IMR-90 (cell line): ENCODE measurements around the gene PDLIM5. TPM values are rescaled to one million over a fixed set of nuclear protein-coding genes. Genes with fewer than 3 reads are reported as not detected.

Experiments
- ATAC-seq: fragments of 200-7000 bp; cut with Tn5 transposase; 2 replicates; pipeline ENCODE4 v1.9.1; 2020; ENCODE audit warnings: low read depth, mild to moderate bottlenecking, moderate library complexity
- BruUV-seq: library from RNA; stranded (reverse); fragments of 400-500 nt; replicated peaks from 2 replicates; lab custom pipeline; 2021; lab: Mats Ljungman, UMichigan
- CTCF ChIA-PET: fragments of 300-600 bp; formaldehyde crosslinking; extraction: SDS; loops from one replicate; lab custom pipeline; 2021; ENCODE audit warnings: antibody characterized with exemption; lab: Yijun Ruan, JAX
- POLR2A ChIA-PET: fragments of 300-600 bp; sonication (Branson Sonifier 250); formaldehyde crosslinking; loops from one replicate; lab custom pipeline; 2022; ENCODE audit warnings: antibody characterized with exemption; ENCODE audit not compliant: unreplicated experiment; lab: Charles Lee
- DNase-seq: peaks from one replicate; pipeline ENCODE4 v3.0.0; 2013
- H2AFZ ChIP-seq: replicated peaks from 2 replicates; pipeline ENCODE3; 2013; ENCODE audit warnings: low read length, mild to moderate bottlenecking; ENCODE audit not compliant: poor library complexity
- H2AK5ac ChIP-seq: 2 replicates; pipeline ENCODE4 v1.6.1; 2013; ENCODE audit warnings: low read depth, low read length, inconsistent platforms
- H2AK9ac ChIP-seq: replicated peaks from 2 replicates; pipeline ENCODE3; 2013; ENCODE audit warnings: mild to moderate bottlenecking, low read depth, low read length, moderate library complexity; ENCODE audit not compliant: poor library complexity
- H2BK120ac ChIP-seq: 2 replicates; pipeline ENCODE4 v1.6.1; 2013; ENCODE audit warnings: low read depth, low read length, inconsistent platforms
- H2BK15ac ChIP-seq: 3 replicates; pipeline ENCODE4 v1.6.1; 2013; ENCODE audit warnings: low read depth, low read length, inconsistent platforms
- H2BK20ac ChIP-seq: 2 replicates; pipeline ENCODE4 v1.6.1; 2013; ENCODE audit warnings: low read depth, mild to moderate bottlenecking, inconsistent platforms, low read length, moderate library complexity
- H2BK5ac ChIP-seq: 2 replicates; pipeline ENCODE4 v1.6.1; 2013; ENCODE audit warnings: mild to moderate bottlenecking, low read depth, low read length, inconsistent platforms; ENCODE audit not compliant: poor library complexity, severe bottlenecking
- H3K14ac ChIP-seq: replicated peaks from 2 replicates; pipeline ENCODE4 v1.6.1; 2013; ENCODE audit warnings: low read depth, low read length, inconsistent platforms
- H3K18ac ChIP-seq: 2 replicates; pipeline ENCODE4 v1.6.1; 2013; ENCODE audit warnings: low read depth, low read length, control low read depth
- H3K23ac ChIP-seq: 2 replicates; pipeline ENCODE4 v1.6.1; 2013; ENCODE audit warnings: low read depth, low read length, inconsistent platforms
- H3K27ac ChIP-seq: 2 replicates; pipeline ENCODE4 v1.5.1; 2013; ENCODE audit warnings: mild to moderate bottlenecking, control low read depth, low read length; ENCODE audit not compliant: insufficient read depth
- H3K27me3 ChIP-seq: 2 replicates; pipeline ENCODE4 v1.6.1; 2013; ENCODE audit warnings: low read length; ENCODE audit not compliant: control insufficient read depth, insufficient read depth
- H3K36me3 ChIP-seq: 2 replicates; pipeline ENCODE4 v1.6.1; 2013; ENCODE audit warnings: low read length, mixed read lengths; ENCODE audit not compliant: control insufficient read depth, insufficient read depth
- H3K4ac ChIP-seq: 2 replicates; pipeline ENCODE4 v1.6.1; 2013; ENCODE audit warnings: low read depth, low read length, inconsistent platforms
- H3K4me1 ChIP-seq: 2 replicates; pipeline ENCODE4 v1.6.1; 2013; ENCODE audit warnings: low read length, mixed read lengths; ENCODE audit not compliant: control insufficient read depth, insufficient read depth
- H3K4me2 ChIP-seq: 2 replicates; pipeline ENCODE4 v1.6.1; 2013; ENCODE audit warnings: low read depth, mild to moderate bottlenecking, control low read depth, low read length, moderate library complexity
- H3K4me3 ChIP-seq: 2 replicates; pipeline ENCODE4 v1.5.1; 2013; ENCODE audit warnings: low read depth, mild to moderate bottlenecking, control low read depth, low read length, moderate library complexity; ENCODE audit not compliant: insufficient read depth
- H3K56ac ChIP-seq: 2 replicates; pipeline ENCODE4 v1.6.1; 2013; ENCODE audit warnings: low read length, inconsistent platforms; ENCODE audit not compliant: insufficient read depth; ENCODE audit errors: extremely low read depth
- H3K79me1 ChIP-seq, 2 experiments: 2 replicates each; pipeline ENCODE4 v1.6.1; 2013; ENCODE audit warnings: low read length in 2 of 2, inconsistent platforms in 1 of 2, low read depth in 1 of 2
- H3K9ac ChIP-seq: 2 replicates; pipeline ENCODE4 v1.6.1; 2013; ENCODE audit warnings: low read depth, low read length, control low read depth
- H3K9me1 ChIP-seq: 2 replicates; pipeline ENCODE4 v1.6.1; 2013; ENCODE audit warnings: low read length, inconsistent platforms; ENCODE audit not compliant: insufficient read depth
- H3K9me3 ChIP-seq: 2 replicates; pipeline ENCODE4 v1.6.1; 2013; ENCODE audit warnings: low read length; ENCODE audit not compliant: control insufficient read depth, insufficient read depth
- H4K20me1 ChIP-seq: 2 replicates; pipeline ENCODE4 v1.6.1; 2013; ENCODE audit warnings: low read length, inconsistent platforms; ENCODE audit not compliant: insufficient read depth
- H4K5ac ChIP-seq: 2 replicates; pipeline ENCODE4 v1.6.1; 2013; ENCODE audit warnings: mild to moderate bottlenecking, low read depth, low read length, control low read depth
- H4K8ac ChIP-seq, 2 experiments: 2 replicates each; pipeline ENCODE4 v1.6.1; 2013; ENCODE audit warnings: low read depth in 2 of 2, low read length in 2 of 2, control low read depth in 1 of 2, inconsistent platforms in 1 of 2
- H4K91ac ChIP-seq: 2 replicates; pipeline ENCODE4 v1.6.1; 2013; ENCODE audit warnings: low read depth, low read length, inconsistent platforms; ENCODE audit not compliant: insufficient read depth
- BHLHE40 ChIP-seq: fragments of 150-350 bp; IDR thresholded peaks from 2 replicates; pipeline ENCODE4 v1.6.1; 2016; ENCODE audit warnings: mild to moderate bottlenecking, low read depth, low read length
- CEBPB ChIP-seq: IDR thresholded peaks from 2 replicates; pipeline ENCODE4 v1.6.1; 2012; ENCODE audit warnings: low read depth, low read length, improper control_type of control experiment
- CHD1 ChIP-seq: IDR thresholded peaks from 2 replicates; pipeline ENCODE4 v1.6.1; 2012; ENCODE audit warnings: low read depth, low read length, improper control_type of control experiment
- FOS ChIP-seq: fragments of 150-350 bp; IDR thresholded peaks from 2 replicates; pipeline ENCODE4 v1.6.1; 2016; ENCODE audit warnings: low read depth, low read length
- MAFK ChIP-seq: IDR thresholded peaks from 2 replicates; pipeline ENCODE4 v1.6.1; 2012; ENCODE audit warnings: low read depth, low read length, improper control_type of control experiment
- MAZ ChIP-seq: IDR thresholded peaks from 2 replicates; pipeline ENCODE4 v1.6.1; 2012; ENCODE audit warnings: low read depth, mild to moderate bottlenecking, low read length, improper control_type of control experiment, moderate library complexity, borderline replicate concordance
- MXI1 ChIP-seq: IDR thresholded peaks from 2 replicates; pipeline ENCODE4 v1.6.1; 2012; ENCODE audit warnings: low read depth, mild to moderate bottlenecking, low read length, moderate library complexity, borderline replicate concordance
- NFE2L2 ChIP-seq: fragments of 150-350 bp; IDR thresholded peaks from 2 replicates; pipeline ENCODE4 v1.6.1; 2016; ENCODE audit warnings: low read depth, mild to moderate bottlenecking, low read length
- POLR2A ChIP-seq: IDR thresholded peaks from 2 replicates; pipeline ENCODE4 v1.6.1; 2012; ENCODE audit warnings: mild to moderate bottlenecking, low read depth, low read length
- RAD21 ChIP-seq: IDR thresholded peaks from 2 replicates; pipeline ENCODE4 v1.6.1; 2012; ENCODE audit warnings: low read length, improper control_type of control experiment
- RCOR1 ChIP-seq: IDR thresholded peaks from 2 replicates; pipeline ENCODE4 v1.6.1; 2012; ENCODE audit warnings: mild to moderate bottlenecking, low read length, improper control_type of control experiment; ENCODE audit not compliant: insufficient replicate concordance
- RFX5 ChIP-seq: IDR thresholded peaks from 2 replicates; pipeline ENCODE4 v1.8.0; 2012; ENCODE audit warnings: low read depth, mild to moderate bottlenecking, low read length, moderate library complexity
- SMC3 ChIP-seq: fragments of 150-350 bp; IDR thresholded peaks from 2 replicates; pipeline ENCODE4 v1.6.1; 2016; ENCODE audit warnings: low read depth, mild to moderate bottlenecking, antibody characterized with exemption, low read length, moderate library complexity
- WGBS, 2 experiments: methylation state at CpG; one replicate each; pipeline versions ENCODE4 v1.1.5 to v1.1.7; 2013; ENCODE audit warnings: missing lambda C conversion rate in 2 of 2; ENCODE audit not compliant: insufficient read length in 1 of 2; ENCODE audit errors: extremely low coverage in 2 of 2; 5-methylcytosine and 5-hydroxymethylcytosine counted together
- dilution Hi-C: fragments of 300-500 bp; cut with HindIII; formaldehyde crosslinking; loops from one replicate; pipeline ENCODE4 v1.14.3; 2018; ENCODE audit warnings: low sequenced_read_pairs; ENCODE audit not compliant: unreplicated experiment
- in situ Hi-C: fragments of 300-500 bp; cut with MboI; formaldehyde crosslinking; loops from 3 replicates; pipeline ENCODE4 v1.14.3; 2019; ENCODE audit warnings: low sequenced_read_pairs, inconsistent platforms, mixed read lengths
- intact Hi-C: fragments of 100-400 bp; cut with micrococcal nuclease; formaldehyde crosslinking; loops from 2 replicates; pipeline ENCODE4 v1.10.0; 2022
- polyA plus RNA-seq, 3 experiments: library from polyadenylated mRNA; depleted of rRNA; stranded (reverse); fragments of >200 nt; gene quantifications; 2 replicates each; pipeline ENCODE4 v1.2.3, GENCODE V29; 2012; ENCODE audit warnings: low replicate concordance in 1 of 3
- total RNA-seq: library from RNA; depleted of rRNA; stranded (reverse); fragments of >200 nt; gene quantifications from 2 replicates; pipeline ENCODE4 v1.2.3, GENCODE V29; 2012
- TF ChIP-seq, protein P1 (sequence below): fragments of 150-350 bp; IDR thresholded peaks from 2 replicates; pipeline ENCODE4 v1.6.1; 2016; ENCODE audit warnings: low read depth, mild to moderate bottlenecking, low read length, moderate library complexity, borderline replicate concordance
- TF ChIP-seq, protein P2 (sequence below): conservative IDR thresholded peaks from 2 replicates; pipeline ENCODE4 v1.5.1; 2012; ENCODE audit warnings: mild to moderate bottlenecking, low read depth, low read length, improper control_type of control experiment
- TF ChIP-seq, protein P3 (sequence below): fragments of 150-350 bp; IDR thresholded peaks from 2 replicates; pipeline ENCODE4 v1.6.1; 2017; ENCODE audit warnings: mild to moderate bottlenecking, antibody characterized with exemption, low read length, low read depth

Gene PDLIM5
- total and polyA plus RNA-seq, 2 of the 4 experiments (the other 2 are of a cell fraction) = 96.5 to 188 TPM

DNA sequence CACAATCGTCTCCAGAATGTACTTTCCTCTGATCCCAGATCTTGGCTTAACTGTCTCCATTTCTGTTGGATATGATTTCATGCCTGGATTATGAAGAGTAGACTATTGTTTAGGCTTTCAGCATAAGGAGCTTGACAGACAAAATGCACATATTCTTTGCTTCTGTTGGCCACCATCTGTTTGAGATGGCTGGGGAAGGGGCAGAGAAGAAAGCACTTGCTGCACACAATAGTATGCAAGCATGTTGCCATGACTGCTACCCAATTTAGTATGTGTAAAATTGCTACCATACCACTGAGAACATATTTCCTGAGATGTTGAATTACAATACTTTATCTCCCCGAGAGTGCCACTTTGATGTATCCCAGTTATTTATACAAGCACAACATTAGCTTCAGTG, 178.1 kb downstream of the PDLIM5 start:
- H3K4me2 ChIP-seq = no peak overlapping the region

More for the DNA sequence above, 178.1 kb downstream of the PDLIM5 start:
- DNase-seq = no peak
- H3K56ac ChIP-seq = no peak overlapping the region
- H2BK120ac ChIP-seq = no peak overlapping the region
- H3K9ac ChIP-seq = no peak overlapping the region
- WGBS, 2 experiments = 40% methylated on average over 1 of the region's 2 CpGs; no CpG with 5 or more reads in 1 of the 2 experiments
- no peaks in the 10 kb centered on the region for H3K27me3 ChIP-seq
- peaks cover 1% of the 10 kb centered on the region; the same call in 1 of the 2 replicates for H3K36me3 ChIP-seq
- intact Hi-C loops (no loop called here), in situ Hi-C loops (loop anchor here (5.0 kb wide), 1 partner anchor 477 kb away; no protein-coding TSS in a partner anchor), dilution Hi-C loops (loop anchor here (25.0 kb wide), 1 partner anchor 482 kb away; no protein-coding TSS in a partner anchor)
- no peak overlapping the region for H3K27ac ChIP-seq
- peaks cover 8% of the 10 kb centered on the region; the same call in 1 of the 2 replicates for H3K9me1 ChIP-seq
- no peaks in the 10 kb centered on the region for H3K9me3 ChIP-seq
- H3K18ac ChIP-seq = no peak overlapping the region
- H2BK20ac ChIP-seq = no peak overlapping the region
- H4K8ac ChIP-seq = no peak overlapping the region
- H3K4ac ChIP-seq = no peak overlapping the region
- peaks cover 18 to 47% of the 10 kb centered on the region in 2 experiments for H3K79me1 ChIP-seq
- no peak overlapping the region for H2BK5ac ChIP-seq
- ChIA-PET CTCF (interaction anchor here (1.5 kb wide), 1 partner anchor 465 kb away, joined by 3 read pairs; no protein-coding TSS in a partner anchor), POLR2A (no interaction called here)
- TF ChIP-seq, protein P1, sequence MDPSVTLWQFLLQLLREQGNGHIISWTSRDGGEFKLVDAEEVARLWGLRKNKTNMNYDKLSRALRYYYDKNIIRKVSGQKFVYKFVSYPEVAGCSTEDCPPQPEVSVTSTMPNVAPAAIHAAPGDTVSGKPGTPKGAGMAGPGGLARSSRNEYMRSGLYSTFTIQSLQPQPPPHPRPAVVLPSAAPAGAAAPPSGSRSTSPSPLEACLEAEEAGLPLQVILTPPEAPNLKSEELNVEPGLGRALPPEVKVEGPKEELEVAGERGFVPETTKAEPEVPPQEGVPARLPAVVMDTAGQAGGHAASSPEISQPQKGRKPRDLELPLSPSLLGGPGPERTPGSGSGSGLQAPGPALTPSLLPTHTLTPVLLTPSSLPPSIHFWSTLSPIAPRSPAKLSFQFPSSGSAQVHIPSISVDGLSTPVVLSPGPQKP = no peak
- TF ChIP-seq NFE2L2 = no peak
- TF ChIP-seq, protein P2, sequence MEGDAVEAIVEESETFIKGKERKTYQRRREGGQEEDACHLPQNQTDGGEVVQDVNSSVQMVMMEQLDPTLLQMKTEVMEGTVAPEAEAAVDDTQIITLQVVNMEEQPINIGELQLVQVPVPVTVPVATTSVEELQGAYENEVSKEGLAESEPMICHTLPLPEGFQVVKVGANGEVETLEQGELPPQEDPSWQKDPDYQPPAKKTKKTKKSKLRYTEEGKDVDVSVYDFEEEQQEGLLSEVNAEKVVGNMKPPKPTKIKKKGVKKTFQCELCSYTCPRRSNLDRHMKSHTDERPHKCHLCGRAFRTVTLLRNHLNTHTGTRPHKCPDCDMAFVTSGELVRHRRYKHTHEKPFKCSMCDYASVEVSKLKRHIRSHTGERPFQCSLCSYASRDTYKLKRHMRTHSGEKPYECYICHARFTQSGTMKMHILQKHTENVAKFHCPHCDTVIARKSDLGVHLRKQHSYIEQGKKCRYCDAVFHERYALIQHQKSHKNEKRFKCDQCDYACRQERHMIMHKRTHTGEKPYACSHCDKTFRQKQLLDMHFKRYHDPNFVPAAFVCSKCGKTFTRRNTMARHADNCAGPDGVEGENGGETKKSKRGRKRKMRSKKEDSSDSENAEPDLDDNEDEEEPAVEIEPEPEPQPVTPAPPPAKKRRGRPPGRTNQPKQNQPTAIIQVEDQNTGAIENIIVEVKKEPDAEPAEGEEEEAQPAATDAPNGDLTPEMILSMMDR = no peak
- no peak for TF ChIP-seq BHLHE40
- no peak for TF ChIP-seq FOS
- TF ChIP-seq CEBPB = no peak
- TF ChIP-seq, protein P3, sequence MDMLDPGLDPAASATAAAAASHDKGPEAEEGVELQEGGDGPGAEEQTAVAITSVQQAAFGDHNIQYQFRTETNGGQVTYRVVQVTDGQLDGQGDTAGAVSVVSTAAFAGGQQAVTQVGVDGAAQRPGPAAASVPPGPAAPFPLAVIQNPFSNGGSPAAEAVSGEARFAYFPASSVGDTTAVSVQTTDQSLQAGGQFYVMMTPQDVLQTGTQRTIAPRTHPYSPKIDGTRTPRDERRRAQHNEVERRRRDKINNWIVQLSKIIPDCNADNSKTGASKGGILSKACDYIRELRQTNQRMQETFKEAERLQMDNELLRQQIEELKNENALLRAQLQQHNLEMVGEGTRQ = no peak
- no peak for TF ChIP-seq MAFK
- no peak for TF ChIP-seq RFX5
- no peak for TF ChIP-seq MXI1
- TF ChIP-seq RCOR1 = no peak
- no peak for TF ChIP-seq RAD21
- no peak for TF ChIP-seq CHD1
- TF ChIP-seq POLR2A = no peak
- no peak for TF ChIP-seq MAZ
- TF ChIP-seq SMC3 = no peak
- no peak overlapping the region for H4K91ac ChIP-seq
- H2AK5ac ChIP-seq = no peak overlapping the region
- H3K4me1 ChIP-seq = peaks cover 3% of the 10 kb centered on the region; the same call in 1 of the 2 replicates
- no peak overlapping the region for H2AFZ ChIP-seq
- H4K20me1 ChIP-seq = no peaks in the 10 kb centered on the region; the same call in 1 of the 2 replicates
- H2BK15ac ChIP-seq = no peak overlapping the region
- no peak overlapping the region for H3K14ac ChIP-seq
- no peak for ATAC-seq
- H4K5ac ChIP-seq = no peak overlapping the region
- H3K23ac ChIP-seq = no peak overlapping the region
- H2AK9ac ChIP-seq = no peak overlapping the region
- no peak overlapping the region for H3K4me3 ChIP-seq
- BruUV-seq = no TSS peak
